ENCODE measurements around the gene COL20A1. TPM values are rescaled to one million over a fixed set of nuclear protein-coding genes. Genes with fewer than 3 reads are reported as not detected.

Gene COL20A1
- total RNA-seq, 3 donors from 2014 or later, result not detected

- no peak for ATAC-seq
- H3K4me1 ChIP-seq (ENCODE audit: low read depth), result peaks cover 11% of the 10 kb centered on the region
- no peaks in the 10 kb centered on the region for H3K9me3 ChIP-seq
- H3K36me3 ChIP-seq (ENCODE audit: low read depth), result no peaks in the 10 kb centered on the region
- H3K4me3 ChIP-seq, result no peak overlapping the region
- DNase-seq, result no peak
- no peak for TF ChIP-seq CTCF (IDR thresholded peaks at IDR 0.05)
- intact Hi-C loops (cut with DNase I, micrococcal nuclease), result no loop called here
Observed at GRCh38 chr20:63278661-63279060, 14.3 kb upstream of the COL20A1 start.

GRCh38 chr20:63279931-63280330 is 13.1 kb upstream of the COL20A1 start:
- Histone ChIP-seq H3K4me3 (no peak overlapping the region), H3K9me3 (no peaks in the 10 kb centered on the region), H3K36me3 (ENCODE audit: low read depth) (no peaks in the 10 kb centered on the region), H3K4me1 (ENCODE audit: low read depth) (no peaks in the 10 kb centered on the region)
- intact Hi-C loops (cut with DNase I, micrococcal nuclease), result no loop called here
- no peak for TF ChIP-seq CTCF (IDR thresholded peaks at IDR 0.05)
- ATAC-seq (no peak), DNase-seq (no peak)

GRCh38 chr20:63280371-63280770 is 12.6 kb upstream of the COL20A1 start:
- Histone ChIP-seq H3K4me3 (no peak overlapping the region), H3K36me3 (ENCODE audit: low read depth) (no peaks in the 10 kb centered on the region), H3K9me3 (no peaks in the 10 kb centered on the region), H3K4me1 (ENCODE audit: low read depth) (no peaks in the 10 kb centered on the region)
- no peak for TF ChIP-seq CTCF (IDR thresholded peaks at IDR 0.05)
- no peak for DNase-seq
- intact Hi-C loops (cut with DNase I, micrococcal nuclease), result no loop called here
- ATAC-seq, result no peak

- intact Hi-C loops (cut with DNase I, micrococcal nuclease), result no loop called here
- DNase-seq (no peak), ATAC-seq (no peak)
- TF ChIP-seq CTCF (IDR thresholded peaks at IDR 0.05), result no peak
- Histone ChIP-seq H3K4me3 (no peak overlapping the region), H3K4me1 (ENCODE audit: low read depth) (no peaks in the 10 kb centered on the region), H3K9me3 (no peaks in the 10 kb centered on the region), H3K36me3 (ENCODE audit: low read depth) (no peaks in the 10 kb centered on the region)
Observed at GRCh38 chr20:63280929-63281545, 11.9 kb upstream of the COL20A1 start.

- Histone ChIP-seq H3K36me3 (ENCODE audit: low read depth) (no peaks in the 10 kb centered on the region), H3K4me1 (ENCODE audit: low read depth) (no peaks in the 10 kb centered on the region), H3K9me3 (no peaks in the 10 kb centered on the region), H3K4me3 (no peak overlapping the region)
- DNase-seq, result no peak
- no peak for TF ChIP-seq CTCF (IDR thresholded peaks at IDR 0.05)
- intact Hi-C loops (cut with DNase I, micrococcal nuclease), result no loop called here
- no peak for ATAC-seq
Observed at GRCh38 chr20:63281742-63282665, 11.0 kb upstream of the COL20A1 start.
